Inferior parietal cortex (tissue), 1 donor: ENCODE measurements around the gene CCND2.
A peak's percentile ranks its signal among the peaks of the same experiment; 100 is the strongest.
"Not testable (repeated sequence)": the region's sequence is repeated elsewhere in the genome, so short reads cannot be mapped to it uniquely, and the experiment has no call there.

ENCODE experiments used
- DNase-seq: peaks from one replicate; pipeline ENCODE4 v3.0.0-alpha.2; 2016; ENCODE audit errors: extremely low spot score

Gene CCND2

DNA sequence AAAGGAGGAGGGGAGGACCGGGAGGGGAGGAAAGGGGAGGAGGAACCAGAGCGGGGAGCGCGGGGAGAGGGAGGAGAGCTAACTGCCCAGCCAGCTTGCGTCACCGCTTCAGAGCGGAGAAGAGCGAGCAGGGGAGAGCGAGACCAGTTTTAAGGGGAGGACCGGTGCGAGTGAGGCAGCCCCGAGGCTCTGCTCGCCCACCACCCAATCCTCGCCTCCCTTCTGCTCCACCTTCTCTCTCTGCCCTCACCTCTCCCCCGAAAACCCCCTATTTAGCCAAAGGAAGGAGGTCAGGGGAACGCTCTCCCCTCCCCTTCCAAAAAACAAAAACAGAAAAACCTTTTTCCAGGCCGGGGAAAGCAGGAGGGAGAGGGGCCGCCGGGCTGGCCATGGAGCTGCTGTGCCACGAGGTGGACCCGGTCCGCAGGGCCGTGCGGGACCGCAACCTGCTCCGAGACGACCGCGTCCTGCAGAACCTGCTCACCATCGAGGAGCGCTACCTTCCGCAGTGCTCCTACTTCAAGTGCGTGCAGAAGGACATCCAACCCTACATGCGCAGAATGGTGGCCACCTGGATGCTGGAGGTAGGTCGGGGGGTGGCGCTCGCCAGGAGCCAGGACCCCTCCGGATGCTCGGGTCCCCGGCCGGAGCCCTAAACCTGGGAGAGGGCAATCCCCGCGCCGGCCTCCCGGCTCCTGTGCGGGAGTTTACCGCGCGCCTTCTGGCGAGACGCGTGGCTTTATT, at the start of gene CCND2:
TSS of gene CCND2 (plus strand) at position 111 of the 744 bp plus-strand sequence. CDS start at position 390, 279 bp downstream.
- peak; percentile 83 for DNase-seq

DNA sequence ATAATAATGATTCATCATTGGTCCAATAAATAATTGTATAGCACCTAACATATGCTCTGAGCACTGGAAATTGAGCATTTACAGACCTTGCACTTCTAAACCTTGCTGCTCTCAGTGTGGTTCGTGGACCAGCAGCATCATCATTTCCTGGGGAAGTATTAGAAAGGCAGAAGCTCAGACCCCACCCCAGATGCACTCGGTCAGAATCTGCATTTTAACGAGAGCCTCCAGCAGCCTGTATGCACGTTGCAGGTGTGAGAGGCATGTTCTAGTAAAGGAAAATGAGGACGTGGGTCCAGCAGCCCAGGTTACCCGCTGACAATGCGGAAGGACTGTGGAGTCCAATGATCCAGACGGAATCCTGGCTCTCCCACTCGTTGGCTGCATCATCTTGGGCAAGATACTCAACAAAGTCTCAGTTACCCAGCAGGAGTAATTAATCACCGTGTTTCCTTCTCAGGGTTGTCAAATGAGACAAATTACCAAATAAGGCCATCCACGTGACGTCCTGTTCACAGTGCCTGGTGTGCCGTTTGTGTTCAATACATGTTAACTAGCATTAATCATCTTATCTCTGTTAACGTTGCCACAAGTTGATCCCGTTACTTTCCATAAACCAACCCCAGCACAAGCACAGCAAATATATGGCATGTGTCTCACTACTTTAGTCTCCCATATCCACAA, 49.2 kb upstream of the CCND2 start:
- no peak for DNase-seq

DNA sequence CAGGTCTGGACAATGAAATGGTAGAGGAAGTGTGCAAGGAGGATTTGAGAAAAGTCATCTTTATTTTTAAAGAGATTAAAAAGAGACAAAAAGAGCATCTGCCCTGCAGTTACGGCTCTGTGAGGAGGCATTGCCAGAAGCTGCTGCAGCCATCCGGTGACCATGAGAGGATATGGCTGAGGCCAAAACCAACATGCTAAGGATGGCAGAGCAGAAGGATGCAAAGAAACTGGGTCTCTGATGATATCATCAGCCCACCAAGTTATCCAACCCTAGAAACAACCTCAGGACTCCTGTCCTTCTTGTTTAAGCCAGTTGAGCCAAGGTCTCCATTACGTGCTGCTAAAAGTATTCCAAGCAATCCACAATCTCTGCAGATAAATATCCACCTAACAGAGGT, 48.0 kb upstream of the CCND2 start:
- DNase-seq, result no peak

DNA sequence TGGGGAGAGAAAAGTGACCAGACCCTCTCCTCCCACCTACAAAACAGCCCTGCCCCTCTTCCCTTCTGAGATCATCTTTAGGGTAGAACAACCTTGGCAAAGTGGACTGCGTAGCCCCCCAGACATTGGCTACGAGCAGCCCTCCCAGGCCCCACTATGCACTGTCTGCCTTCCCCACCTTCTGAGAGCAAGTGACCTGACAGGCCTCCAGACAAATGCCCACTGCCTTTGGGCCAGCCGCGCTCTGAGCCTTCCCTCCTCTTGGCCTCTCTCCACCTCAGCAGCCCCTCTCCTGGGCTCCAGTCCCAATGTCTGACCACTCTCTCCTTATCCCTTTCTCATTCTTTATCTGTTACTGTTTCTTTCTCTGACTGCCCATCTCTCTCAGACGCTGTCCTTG, 46.5 kb upstream of the CCND2 start:
- DNase-seq, result no peak

DNA sequence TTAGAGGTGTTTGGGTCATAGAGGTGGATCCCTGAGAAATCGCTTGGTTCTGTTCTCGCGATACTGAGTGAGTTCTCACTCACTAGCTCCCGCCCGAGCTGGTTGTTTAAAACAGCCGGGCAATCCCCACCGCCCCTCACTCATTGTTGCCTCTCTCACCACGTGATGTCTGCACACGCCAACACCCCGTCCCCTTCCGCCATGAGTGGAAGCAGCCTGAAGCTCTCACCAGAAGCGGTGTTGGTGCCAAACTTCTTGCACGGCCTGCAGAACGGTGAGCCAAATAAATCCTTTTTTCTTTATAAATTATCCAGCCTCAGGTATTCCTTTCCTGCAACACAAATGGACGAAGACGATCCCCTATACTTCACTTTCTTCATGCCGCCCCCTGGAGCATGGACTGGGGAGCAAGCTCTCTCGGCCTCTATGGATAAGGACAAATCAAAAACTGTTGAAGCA, 45.4 kb upstream of the CCND2 start:
- DNase-seq, result no peak

DNA sequence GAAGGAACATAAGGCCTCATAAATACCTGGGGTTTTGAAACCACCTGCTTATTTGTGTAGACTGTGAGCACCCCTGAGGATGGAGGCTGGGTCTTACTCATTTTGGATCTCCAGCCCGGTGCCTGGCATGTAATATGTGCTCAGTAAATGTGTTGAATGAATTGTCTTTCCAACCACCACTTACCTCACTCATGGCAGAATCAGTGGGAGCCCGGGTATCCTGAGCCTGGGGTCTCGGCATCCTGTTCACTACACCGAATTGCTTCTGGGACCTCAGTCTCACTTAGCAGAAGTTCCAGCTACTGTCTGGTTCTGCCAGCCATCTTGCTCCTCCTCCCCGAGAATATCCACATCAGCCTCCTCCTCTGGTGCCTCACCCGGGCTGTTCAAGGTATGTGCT, 43.0 kb upstream of the CCND2 start:
- no peak for DNase-seq

DNA sequence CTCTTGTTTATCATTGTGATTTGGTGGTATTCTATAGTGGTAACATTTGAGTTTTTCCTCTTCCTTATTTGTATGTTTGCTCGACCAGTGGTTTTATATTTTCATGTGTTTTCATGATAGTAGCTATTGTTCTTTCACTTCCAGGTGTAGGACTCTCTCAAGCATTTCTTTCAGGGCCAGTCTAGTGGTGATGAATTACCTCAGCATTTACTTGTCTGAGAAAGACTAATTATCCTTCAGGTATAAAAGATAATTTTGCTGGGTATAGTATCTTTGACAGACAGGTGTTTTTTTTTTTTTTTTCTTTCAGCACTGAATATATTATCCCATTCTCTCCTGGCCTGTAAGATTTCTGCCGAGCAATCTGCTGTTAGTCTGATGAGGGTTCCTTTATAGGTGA, 35.0 kb upstream of the CCND2 start:
- no peak for DNase-seq

DNA sequence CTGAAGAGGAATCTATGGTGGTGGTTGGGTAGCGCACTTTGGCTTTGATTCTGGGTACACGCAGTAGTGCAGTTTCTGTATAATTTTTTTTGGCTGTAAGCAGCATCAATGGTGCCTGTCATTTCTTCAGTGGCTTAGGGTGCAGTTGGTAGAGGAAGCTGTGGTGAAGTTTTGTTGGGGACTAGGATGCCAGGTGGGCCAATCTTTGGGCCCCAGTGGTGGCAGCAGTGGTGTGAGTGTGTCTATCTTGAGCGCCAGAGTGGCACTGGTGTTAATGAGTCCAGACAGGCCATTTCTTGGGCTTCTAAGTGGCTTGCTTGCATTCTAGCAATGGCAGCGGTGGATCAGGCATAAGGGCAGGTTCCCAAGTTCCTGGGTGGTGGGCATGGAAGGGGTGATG, 33.8 kb upstream of the CCND2 start:
- no peak for DNase-seq

DNA sequence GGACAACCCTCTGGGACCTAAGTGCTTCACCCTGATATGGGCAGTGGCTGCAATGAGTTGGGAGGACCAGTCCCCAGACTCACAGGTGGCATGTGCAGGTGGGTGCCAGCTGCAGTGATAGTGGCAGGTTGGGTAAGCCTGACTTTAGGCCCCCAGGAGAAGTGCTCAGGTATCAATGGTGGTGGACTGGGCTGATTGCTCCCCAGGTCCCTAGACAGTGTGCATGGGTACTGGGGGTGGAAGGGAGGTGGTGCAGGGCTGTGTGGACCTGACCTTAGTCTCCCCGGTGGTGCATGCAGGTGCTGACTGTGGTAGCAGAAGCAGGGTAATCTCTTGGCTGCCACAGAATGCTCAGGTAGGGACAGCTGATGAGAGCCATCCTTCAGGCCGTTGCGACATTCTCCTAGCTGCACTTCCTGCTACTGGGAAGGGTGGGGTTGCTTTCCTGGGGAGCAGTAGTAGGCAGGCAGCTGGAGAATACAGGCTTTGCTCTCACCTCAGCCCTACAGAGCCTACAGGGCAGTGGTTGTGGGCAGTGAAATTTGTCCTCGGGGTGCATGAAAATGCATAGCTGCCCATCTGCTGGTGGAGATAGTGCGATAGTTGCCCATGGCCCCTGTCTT, 33.3 kb upstream of the CCND2 start:
- no peak for DNase-seq

DNA sequence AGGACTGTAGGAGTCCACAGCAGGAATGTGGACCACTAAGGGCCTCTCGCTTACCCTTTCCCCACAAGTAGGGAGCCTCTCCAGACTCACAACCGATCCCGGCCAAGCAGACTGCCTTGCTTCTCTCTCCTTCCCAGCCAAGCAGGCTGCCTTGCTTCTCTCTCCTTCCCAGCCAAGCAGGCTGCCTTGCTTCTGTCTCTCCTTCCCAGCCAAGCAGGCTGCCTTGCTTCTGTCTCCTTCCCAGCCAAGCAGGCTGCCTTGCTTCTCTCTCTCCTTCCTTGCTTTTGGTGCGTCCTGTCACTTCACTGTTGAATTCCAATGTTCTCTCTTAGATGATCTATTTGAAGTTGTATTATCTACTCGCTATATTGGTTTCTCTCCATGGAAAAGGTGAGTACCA, 32.6 kb upstream of the CCND2 start:
- DNase-seq, result no peak

DNA sequence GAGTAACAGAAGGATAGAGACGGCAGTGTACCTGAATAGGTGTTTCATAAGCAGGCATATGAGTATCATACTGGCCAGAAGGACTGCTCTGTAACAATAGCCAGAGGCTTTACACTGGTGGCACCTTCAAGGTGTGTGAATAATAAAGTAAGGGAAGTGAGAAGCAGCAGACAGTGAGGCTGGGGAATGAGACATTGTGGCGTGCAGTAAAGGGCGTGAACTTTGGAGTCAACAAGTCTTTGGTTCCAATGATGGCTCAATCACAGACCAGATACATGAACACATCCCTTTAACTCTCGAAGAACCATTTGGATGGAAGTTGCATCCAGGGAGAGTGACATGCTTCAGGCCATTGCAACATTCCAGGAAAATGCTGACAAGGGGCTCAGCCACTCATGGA, 32.0 kb upstream of the CCND2 start:
- no peak for DNase-seq

DNA sequence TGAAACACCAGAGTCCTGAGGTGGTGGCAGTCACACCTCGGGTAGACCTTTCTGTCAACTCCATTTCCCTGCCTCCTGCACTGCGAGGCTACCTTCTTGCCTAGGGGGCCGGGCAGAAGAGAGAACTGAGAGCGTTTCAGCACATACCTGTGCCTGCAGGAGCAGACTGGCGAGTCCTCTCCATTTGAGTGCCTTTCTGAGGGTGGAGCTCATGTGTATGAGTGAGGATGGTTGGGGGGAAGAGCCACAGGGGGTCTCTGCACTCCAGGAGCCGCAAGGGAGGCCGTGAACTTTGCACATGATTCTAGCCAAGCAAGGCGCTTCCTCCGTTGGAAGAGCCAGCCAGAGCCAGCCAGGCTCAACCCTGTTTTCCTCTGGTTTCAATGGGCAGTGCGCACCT, 31.0 kb upstream of the CCND2 start:
- DNase-seq, result no peak

DNA sequence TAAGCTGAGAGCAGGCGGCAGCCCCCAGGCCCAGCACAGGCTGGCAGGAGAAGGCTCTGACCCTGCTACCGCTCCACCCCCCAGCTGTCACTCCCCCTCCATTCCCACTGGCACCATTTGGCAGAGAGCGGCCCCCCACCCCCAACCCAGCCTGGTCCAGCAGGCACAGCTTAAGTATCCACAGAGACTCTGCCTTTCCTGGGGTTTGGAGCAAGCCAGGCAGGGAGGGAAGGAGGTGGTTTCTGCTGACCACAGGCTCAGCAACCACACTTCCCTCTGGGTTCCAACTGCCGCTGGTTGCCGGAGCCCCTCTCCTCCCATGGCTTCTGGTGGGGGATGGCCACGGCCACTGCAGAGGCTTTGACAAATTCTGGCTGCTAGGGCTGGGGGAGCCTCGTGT, 30.5 kb upstream of the CCND2 start:
- DNase-seq, result no peak

DNA sequence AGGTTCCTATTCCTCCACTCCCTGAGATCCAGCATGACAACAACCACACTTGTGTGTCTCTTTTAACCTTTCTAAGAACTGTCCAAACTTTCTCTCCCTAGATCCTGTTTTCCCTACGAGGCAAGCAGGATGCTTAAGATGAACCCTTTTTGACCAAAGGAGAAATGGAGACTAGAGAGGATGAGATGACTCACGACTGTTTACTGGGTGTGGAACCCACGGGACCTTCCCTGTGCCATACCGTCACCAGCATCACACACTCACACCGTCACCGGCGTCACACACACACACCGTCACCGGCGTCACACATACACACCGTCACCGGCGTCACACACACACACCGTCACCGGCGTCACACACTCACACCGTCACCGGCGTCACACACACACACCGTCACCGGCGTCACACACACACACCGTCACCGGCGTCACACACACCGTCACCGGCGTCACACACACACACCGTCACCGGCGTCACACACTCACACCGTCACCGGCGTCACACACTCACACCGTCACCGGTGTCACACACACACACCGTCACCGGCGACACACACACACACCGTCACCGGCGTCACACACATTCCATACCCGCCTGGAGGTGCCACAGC, 30.0 kb upstream of the CCND2 start:
- DNase-seq, result not testable (repeated sequence)

DNA sequence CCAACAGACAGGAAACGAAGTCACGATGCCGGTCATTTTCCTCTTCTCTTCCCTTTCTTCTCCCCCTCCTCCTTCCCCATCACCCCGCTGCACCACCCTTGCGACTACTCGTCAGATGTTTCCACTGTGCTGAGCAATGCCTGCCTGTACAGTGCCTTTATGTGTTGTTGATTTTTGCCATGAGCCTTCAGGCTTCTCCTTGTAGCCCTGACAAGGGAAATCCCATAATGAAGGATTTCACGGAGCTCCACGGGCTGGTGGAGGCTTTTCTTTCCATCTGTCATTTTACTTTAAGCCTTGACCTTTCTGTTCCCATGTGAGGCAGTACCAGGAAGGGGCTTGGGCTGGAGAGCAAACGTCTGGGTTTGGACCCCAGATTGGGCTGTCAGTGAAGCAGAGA, 28.7 kb upstream of the CCND2 start:
- no peak for DNase-seq

DNA sequence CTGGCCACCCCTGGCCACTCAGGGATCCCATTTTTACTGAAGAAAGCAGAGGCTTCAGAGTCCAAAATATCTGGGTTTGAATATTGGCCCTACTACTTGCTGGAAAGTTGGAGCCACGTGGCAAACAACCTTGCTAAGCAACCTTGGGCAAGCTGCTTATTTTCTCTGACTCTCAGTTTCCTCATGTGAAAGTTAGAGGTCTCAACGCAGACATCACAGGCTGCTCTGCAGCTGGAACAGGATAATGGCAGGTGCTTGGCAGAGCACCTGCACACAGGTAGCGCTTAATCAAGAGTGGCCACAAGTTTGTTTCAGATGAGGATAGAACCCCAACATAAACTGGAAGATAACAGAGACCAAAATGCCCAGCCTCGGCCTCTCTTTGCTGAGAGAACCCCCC, 28.1 kb upstream of the CCND2 start:
- DNase-seq, result no peak

DNA sequence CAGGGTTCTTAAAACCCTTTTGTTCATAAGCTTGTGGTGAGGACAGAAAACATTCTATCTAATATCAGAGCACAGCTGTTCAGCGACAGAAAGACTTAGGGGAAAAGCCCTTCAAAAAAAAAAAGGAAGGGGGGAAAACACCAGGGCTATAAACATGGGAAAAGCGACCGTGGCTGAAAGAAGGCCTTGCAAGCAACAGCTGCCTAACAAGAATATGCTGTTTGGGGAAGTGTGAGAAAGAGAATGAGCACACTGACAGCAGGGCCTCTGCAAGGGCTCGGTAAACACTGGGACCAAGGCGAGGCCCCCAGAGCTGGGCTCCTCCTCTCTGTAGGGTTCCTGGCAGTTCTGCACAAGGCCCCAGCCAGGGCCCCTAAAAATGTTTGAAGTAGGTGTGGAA, 27.4 kb upstream of the CCND2 start:
- no peak for DNase-seq

DNA sequence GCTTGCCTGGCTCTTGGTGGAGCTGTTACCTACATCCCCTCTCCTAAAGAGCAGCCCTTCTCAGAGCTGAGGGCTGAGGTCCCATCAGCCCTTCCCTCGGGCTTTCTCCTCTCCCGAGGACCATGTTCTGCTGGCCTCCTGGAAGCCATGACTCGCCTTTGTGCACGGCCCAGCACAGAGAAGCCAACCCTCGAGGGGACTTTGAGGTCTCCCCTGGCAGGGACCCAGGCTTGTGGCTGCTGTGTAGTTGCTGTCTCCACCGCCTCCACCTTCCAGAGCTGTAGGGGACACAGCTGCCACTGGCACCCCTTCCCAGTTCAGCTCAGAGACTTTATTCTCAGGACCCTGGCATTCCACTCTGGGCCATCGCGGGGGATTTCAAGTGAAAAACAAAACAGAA, 22.9 kb upstream of the CCND2 start:
- no peak for DNase-seq

DNA sequence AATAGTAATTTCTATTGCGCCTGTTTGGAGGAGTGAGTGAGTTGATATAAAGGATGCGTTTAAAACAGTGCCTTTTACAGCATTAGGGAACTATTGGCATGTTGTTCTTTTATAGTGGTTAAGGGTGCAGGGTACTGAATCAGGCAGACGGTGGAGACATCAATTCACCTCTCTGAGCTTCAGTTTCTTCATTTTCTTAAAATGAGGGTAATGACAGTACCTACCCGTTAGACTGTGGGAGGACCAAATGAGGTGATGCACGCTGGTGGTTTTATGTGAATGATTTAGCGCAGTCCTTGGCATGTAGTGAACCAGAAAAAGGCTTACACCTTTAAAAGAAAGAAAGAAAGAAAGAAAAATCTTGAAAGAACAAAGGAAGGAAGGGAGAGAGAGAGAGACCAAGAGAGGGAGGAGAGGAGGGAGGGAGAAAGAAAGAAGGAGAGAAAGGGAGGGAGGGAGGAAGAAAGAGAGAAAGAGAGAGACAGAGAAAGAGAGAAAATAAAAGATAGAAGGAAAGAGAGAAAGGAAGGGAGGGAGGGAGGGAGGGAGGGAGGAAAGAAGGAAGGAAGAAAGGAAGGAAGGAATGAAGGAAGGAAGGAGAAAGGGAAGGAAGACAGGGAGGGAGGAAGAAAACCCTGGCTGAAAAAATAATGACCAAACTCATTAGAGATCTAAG, 22.2 kb upstream of the CCND2 start:
- no peak for DNase-seq

DNA sequence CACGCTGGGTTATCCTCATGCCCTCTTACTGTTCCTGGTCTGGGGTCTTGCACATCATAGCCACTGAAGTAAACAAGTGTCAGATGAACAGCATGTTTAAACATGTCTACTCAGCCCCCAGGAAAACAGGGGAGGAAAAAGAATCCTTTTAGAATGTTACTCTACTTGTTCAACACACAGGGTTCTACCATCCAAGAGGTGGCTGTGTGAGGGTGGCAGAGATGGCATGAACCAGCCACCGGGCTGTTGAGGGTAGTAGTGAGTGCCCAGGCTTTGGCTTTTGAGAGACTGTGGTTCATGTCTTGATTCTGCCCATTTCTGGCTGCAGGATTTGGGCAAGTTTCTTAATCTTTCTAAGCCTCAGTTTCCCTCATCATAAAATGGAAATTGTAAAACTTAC, 21.6 kb upstream of the CCND2 start:
- DNase-seq, result no peak

DNA sequence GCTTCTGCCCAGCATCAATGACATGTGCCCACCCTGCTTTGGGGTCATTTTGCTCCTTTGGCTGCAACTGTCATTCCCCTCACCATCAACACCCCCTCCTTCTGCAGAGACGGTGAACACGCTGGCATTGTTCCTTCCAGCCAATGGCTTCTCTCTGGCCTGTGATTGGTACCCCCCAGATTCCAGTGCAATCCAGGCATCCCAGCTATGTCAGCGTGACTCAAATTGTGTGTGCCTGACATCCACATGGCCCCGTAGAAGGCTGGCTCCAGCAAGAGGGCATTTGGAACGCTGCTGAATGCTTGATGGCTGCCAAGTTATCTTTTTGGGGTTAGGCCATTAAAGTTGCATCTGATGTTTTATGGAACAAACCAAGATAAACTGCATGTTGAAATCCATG, 21.0 kb upstream of the CCND2 start:
- DNase-seq, result no peak
